ENCODE results near the gene ACBD7.

DNA sequence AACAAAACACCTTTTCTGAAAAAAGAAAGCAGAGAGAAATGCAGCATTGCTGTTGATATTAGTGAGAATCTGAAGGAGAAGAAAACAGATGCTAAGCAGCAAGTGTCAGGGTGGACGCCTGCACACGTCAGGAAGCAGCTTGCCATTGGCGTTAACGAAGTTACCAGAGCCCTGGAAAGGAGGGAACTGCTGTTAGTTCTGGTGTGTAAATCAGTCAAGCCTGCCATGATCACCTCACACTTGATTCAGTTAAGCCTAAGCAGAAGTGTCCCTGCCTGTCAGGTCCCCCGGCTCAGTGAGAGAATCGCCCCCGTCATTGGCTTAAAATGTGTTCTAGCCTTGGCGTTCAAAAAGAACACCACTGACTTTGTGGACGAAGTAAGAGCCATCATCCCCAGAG is 14.9 kb upstream of the ACBD7 start:
- TF ChIP-seq MYC (IDR thresholded peaks at IDR 0.05; ENCODE audit: low read depth, low read length): no peak
- TF ChIP-seq, protein P1, sequence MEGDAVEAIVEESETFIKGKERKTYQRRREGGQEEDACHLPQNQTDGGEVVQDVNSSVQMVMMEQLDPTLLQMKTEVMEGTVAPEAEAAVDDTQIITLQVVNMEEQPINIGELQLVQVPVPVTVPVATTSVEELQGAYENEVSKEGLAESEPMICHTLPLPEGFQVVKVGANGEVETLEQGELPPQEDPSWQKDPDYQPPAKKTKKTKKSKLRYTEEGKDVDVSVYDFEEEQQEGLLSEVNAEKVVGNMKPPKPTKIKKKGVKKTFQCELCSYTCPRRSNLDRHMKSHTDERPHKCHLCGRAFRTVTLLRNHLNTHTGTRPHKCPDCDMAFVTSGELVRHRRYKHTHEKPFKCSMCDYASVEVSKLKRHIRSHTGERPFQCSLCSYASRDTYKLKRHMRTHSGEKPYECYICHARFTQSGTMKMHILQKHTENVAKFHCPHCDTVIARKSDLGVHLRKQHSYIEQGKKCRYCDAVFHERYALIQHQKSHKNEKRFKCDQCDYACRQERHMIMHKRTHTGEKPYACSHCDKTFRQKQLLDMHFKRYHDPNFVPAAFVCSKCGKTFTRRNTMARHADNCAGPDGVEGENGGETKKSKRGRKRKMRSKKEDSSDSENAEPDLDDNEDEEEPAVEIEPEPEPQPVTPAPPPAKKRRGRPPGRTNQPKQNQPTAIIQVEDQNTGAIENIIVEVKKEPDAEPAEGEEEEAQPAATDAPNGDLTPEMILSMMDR (IDR thresholded peaks at IDR 0.05; ENCODE audit: low read depth, low read length): no peak
- TF ChIP-seq, protein P2, sequence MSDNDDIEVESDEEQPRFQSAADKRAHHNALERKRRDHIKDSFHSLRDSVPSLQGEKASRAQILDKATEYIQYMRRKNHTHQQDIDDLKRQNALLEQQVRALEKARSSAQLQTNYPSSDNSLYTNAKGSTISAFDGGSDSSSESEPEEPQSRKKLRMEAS (IDR thresholded peaks at IDR 0.05; ENCODE audit: low read depth, low read length): no peak
- no peak for TF ChIP-seq POLR2A (IDR thresholded peaks at IDR 0.05; ENCODE audit: extremely low read depth, insufficient read length)
